GM12872 (cell line): ENCODE data around the gene BTBD17.

ENCODE experiments used
- CTCF ChIP-seq: IDR thresholded peaks from 3 replicates; pipeline ENCODE4 v1.5.1; 2011; ENCODE audit warnings: low read depth, mild to moderate bottlenecking, low read length, moderate library complexity; ENCODE audit not compliant: insufficient read depth

Gene BTBD17

GRCh38 chr17:74337834-74338500, 23.7 kb downstream of the BTBD17 start:
- TF ChIP-seq CTCF = no peak

- TF ChIP-seq CTCF = no peak
These were observed 25.4 kb downstream of the BTBD17 start for GRCh38 chr17:74336307-74336706.

- no peak for TF ChIP-seq CTCF
These were observed 26.1 kb downstream of the BTBD17 start for GRCh38 chr17:74335529-74336062.

- TF ChIP-seq CTCF = no peak
These were observed 27.2 kb downstream of the BTBD17 start for GRCh38 chr17:74334393-74335039.

GRCh38 chr17:74332763-74333283, 28.8 kb downstream of the BTBD17 start:
- TF ChIP-seq CTCF = no peak

- TF ChIP-seq CTCF = no peak
These were observed 29.5 kb downstream of the BTBD17 start for GRCh38 chr17:74332017-74332650.

- no peak for TF ChIP-seq CTCF
These were observed 31.2 kb downstream of the BTBD17 start for GRCh38 chr17:74330446-74330845.
